Stomach (tissue), 4 donors: ENCODE data around the gene IRF7.

Source experiments
- CTCF ChIP-seq, 7 experiments: fragments of 450-650 bp in 4 of 7; fragments of 200-600 bp in 3 of 7; sonication (generic) in 3 of 7; IDR thresholded peaks; one replicate each; pipeline ENCODE4 v1.5.1; 2016 to 2019; ENCODE audit warnings: antibody characterized with exemption in 7 of 7, control low read depth in 2 of 7, mild to moderate bottlenecking in 1 of 7
- EP300 ChIP-seq: sonication (generic); formaldehyde crosslinking; IDR thresholded peaks from one replicate; pipeline ENCODE4 v1.6.1; 2017; ENCODE audit warnings: antibody characterized with exemption
- POLR2A ChIP-seq, 4 donors: fragments of 450-650 bp; IDR thresholded peaks; one replicate each; pipeline ENCODE4 v1.6.1; 2016; ENCODE audit warnings: antibody characterized with exemption in 4 of 4, control low read depth in 2 of 4, mild to moderate bottlenecking in 1 of 4, moderate library complexity in 1 of 4

- TF ChIP-seq CTCF (IDR thresholded peaks at IDR 0.05) (no peak), EP300 (no peak), POLR2A (IDR thresholded peaks at IDR 0.05) (no peak)
Observed at GRCh38 chr11:637593-638521, 22.1 kb upstream of the IRF7 start.
